ENCODE data around the gene NACC2.

- TF ChIP-seq ISL1 (CRISPR knock-in tag; IDR thresholded peaks at IDR 0.05), result no peak
- no peak for TF ChIP-seq ZFP3 (CRISPR knock-in tag; IDR thresholded peaks at IDR 0.05)
- no peak for TF ChIP-seq TOX (CRISPR knock-in tag; IDR thresholded peaks at IDR 0.05; ENCODE audit: borderline replicate concordance)
- TF ChIP-seq, protein P1, sequence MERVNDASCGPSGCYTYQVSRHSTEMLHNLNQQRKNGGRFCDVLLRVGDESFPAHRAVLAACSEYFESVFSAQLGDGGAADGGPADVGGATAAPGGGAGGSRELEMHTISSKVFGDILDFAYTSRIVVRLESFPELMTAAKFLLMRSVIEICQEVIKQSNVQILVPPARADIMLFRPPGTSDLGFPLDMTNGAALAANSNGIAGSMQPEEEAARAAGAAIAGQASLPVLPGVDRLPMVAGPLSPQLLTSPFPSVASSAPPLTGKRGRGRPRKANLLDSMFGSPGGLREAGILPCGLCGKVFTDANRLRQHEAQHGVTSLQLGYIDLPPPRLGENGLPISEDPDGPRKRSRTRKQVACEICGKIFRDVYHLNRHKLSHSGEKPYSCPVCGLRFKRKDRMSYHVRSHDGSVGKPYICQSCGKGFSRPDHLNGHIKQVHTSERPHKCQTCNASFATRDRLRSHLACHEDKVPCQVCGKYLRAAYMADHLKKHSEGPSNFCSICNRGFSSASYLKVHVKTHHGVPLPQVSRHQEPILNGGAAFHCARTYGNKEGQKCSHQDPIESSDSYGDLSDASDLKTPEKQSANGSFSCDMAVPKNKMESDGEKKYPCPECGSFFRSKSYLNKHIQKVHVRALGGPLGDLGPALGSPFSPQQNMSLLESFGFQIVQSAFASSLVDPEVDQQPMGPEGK (CRISPR knock-in tag; IDR thresholded peaks at IDR 0.05; ENCODE audit: borderline replicate concordance), result no peak
- TF ChIP-seq ZNF70 (CRISPR knock-in tag; IDR thresholded peaks at IDR 0.05), result no peak
- no peak for TF ChIP-seq BACH2 (CRISPR knock-in tag; IDR thresholded peaks at IDR 0.05; ENCODE audit: borderline replicate concordance)
- no peak for TF ChIP-seq SNAI2 (CRISPR knock-in tag; IDR thresholded peaks at IDR 0.05)
- no peak for TF ChIP-seq TCF4 (CRISPR knock-in tag; IDR thresholded peaks at IDR 0.05; ENCODE audit: borderline replicate concordance)
- no peak for TF ChIP-seq GLIS3 (CRISPR knock-in tag; IDR thresholded peaks at IDR 0.05)
- TF ChIP-seq ARNTL (CRISPR knock-in tag; IDR thresholded peaks at IDR 0.05; ENCODE audit: borderline replicate concordance, low read depth), result no peak
- TF ChIP-seq ZFP30 (CRISPR knock-in tag; IDR thresholded peaks at IDR 0.05), result no peak
- TF ChIP-seq, protein P2, sequence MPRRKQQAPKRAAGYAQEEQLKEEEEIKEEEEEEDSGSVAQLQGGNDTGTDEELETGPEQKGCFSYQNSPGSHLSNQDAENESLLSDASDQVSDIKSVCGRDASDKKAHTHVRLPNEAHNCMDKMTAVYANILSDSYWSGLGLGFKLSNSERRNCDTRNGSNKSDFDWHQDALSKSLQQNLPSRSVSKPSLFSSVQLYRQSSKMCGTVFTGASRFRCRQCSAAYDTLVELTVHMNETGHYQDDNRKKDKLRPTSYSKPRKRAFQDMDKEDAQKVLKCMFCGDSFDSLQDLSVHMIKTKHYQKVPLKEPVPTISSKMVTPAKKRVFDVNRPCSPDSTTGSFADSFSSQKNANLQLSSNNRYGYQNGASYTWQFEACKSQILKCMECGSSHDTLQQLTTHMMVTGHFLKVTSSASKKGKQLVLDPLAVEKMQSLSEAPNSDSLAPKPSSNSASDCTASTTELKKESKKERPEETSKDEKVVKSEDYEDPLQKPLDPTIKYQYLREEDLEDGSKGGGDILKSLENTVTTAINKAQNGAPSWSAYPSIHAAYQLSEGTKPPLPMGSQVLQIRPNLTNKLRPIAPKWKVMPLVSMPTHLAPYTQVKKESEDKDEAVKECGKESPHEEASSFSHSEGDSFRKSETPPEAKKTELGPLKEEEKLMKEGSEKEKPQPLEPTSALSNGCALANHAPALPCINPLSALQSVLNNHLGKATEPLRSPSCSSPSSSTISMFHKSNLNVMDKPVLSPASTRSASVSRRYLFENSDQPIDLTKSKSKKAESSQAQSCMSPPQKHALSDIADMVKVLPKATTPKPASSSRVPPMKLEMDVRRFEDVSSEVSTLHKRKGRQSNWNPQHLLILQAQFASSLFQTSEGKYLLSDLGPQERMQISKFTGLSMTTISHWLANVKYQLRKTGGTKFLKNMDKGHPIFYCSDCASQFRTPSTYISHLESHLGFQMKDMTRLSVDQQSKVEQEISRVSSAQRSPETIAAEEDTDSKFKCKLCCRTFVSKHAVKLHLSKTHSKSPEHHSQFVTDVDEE (CRISPR knock-in tag; IDR thresholded peaks at IDR 0.05), result no peak
Measured at GRCh38 chr9:136057236-136058081, 37.6 kb downstream of the NACC2 start.
